Colonic mucosa (tissue), 4 donors: Measurements from ENCODE around the gene CTBP1. TPM values are rescaled to one million over a fixed set of nuclear protein-coding genes. Genes with fewer than 3 reads are reported as not detected.

Experiments
- DNase-seq: peaks from one replicate; pipeline ENCODE4 v3.0.0-alpha.2; 2020
- H3K27ac ChIP-seq: fragments of 200-600 bp; one replicate; pipeline ENCODE4 v1.8.0; 2021
- H3K27me3 ChIP-seq: fragments of 200-600 bp; one replicate; pipeline ENCODE4 v1.8.0; 2021
- H3K36me3 ChIP-seq: fragments of 200-600 bp; one replicate; pipeline ENCODE4 v1.8.0; 2021
- H3K4me1 ChIP-seq: fragments of 200-600 bp; one replicate; pipeline ENCODE4 v1.8.0; 2021; ENCODE audit warnings: mild to moderate bottlenecking
- H3K4me3 ChIP-seq: fragments of 200-600 bp; one replicate; pipeline ENCODE4 v1.8.0; 2021
- H3K9ac ChIP-seq, 2 donors: one replicate each; pipeline ENCODE4 v1.7.0; 2013; ENCODE audit warnings: control low read depth in 2 of 2, low read depth in 2 of 2, low read length in 2 of 2
- H3K9me3 ChIP-seq: fragments of 200-600 bp; one replicate; pipeline ENCODE4 v1.8.0; 2021
- intact Hi-C: fragments of 100-400 bp; cut with DNase I; formaldehyde crosslinking; loops from one replicate; pipeline ENCODE4 v1.14.1; 2022
- total RNA-seq, 2 donors: library from RNA; stranded (reverse); fragmentation: NEBNext Ultra II Directional in 1 of 2; extraction: Animal tissue kit (Norgen Biotek cat#: 25700) in 1 of 2; gene quantifications; one replicate each; pipeline ENCODE4 v1.2.1, GENCODE V29; 2021
- TF ChIP-seq, protein P1 (sequence below): fragments of 200-600 bp; IDR thresholded peaks from one replicate; pipeline ENCODE4 v1.8.0; 2022; ENCODE audit warnings: antibody characterized with exemption, mild to moderate bottlenecking
- donor health status: healthy.
- donor health status: DM: no; HTN: no; CAD: no.
- donor health status: DM: no; HTN: no; CAD: no.

CTBP1 gene
- total RNA-seq, 2 donors from 2014 or later = 137 to 200 TPM

DNA sequence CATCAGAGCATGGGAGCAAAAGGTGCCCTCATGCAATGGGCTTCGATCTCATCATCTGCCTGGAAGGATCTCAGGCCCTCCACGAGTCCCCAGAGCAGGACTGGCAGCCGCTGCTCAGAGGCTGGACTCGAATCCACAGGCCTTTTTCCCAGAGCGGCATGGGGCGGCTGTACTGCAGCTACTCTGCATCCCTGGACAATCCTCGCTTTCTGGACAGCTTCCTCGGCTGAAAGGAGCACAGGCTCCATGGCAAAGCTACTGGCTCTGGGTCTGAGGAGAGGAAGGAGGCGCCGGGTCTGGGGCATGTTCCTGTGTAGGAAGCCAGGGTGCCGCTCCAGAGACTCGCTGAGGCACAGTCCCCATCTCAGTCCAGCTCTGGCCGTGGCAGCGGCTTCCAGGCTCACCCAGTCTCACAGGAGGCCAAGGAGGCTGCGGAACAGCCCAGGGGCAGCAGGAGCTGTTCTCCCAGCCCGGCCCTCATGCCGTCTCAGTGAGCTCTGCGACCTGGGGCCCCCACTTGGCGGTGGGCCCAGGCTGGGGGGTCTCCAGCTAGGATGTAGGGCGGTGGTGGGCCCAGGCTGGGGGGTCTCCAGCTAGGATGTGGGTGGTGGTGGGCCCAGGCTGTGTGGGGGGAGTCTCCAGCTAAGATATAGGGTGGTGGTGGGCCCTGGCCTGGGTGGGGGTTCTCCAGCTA lies 73.8 kb downstream of the CTBP1 start:
- intact Hi-C loops = no loop called here
- no peak overlapping the region for H3K4me3 ChIP-seq
- H3K27me3 ChIP-seq = peaks cover 32% of the 10 kb centered on the region
- H3K36me3 ChIP-seq = no peaks in the 10 kb centered on the region
- peak overlapping the region in 1 of 2 donors; percentile 19 for H3K9ac ChIP-seq
- no peak overlapping the region for H3K27ac ChIP-seq
- DNase-seq = no peak
- H3K9me3 ChIP-seq = no peaks in the 10 kb centered on the region
- TF ChIP-seq, protein P1, sequence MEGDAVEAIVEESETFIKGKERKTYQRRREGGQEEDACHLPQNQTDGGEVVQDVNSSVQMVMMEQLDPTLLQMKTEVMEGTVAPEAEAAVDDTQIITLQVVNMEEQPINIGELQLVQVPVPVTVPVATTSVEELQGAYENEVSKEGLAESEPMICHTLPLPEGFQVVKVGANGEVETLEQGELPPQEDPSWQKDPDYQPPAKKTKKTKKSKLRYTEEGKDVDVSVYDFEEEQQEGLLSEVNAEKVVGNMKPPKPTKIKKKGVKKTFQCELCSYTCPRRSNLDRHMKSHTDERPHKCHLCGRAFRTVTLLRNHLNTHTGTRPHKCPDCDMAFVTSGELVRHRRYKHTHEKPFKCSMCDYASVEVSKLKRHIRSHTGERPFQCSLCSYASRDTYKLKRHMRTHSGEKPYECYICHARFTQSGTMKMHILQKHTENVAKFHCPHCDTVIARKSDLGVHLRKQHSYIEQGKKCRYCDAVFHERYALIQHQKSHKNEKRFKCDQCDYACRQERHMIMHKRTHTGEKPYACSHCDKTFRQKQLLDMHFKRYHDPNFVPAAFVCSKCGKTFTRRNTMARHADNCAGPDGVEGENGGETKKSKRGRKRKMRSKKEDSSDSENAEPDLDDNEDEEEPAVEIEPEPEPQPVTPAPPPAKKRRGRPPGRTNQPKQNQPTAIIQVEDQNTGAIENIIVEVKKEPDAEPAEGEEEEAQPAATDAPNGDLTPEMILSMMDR = no peak
- H3K4me1 ChIP-seq = peaks cover 17% of the 10 kb centered on the region

DNA sequence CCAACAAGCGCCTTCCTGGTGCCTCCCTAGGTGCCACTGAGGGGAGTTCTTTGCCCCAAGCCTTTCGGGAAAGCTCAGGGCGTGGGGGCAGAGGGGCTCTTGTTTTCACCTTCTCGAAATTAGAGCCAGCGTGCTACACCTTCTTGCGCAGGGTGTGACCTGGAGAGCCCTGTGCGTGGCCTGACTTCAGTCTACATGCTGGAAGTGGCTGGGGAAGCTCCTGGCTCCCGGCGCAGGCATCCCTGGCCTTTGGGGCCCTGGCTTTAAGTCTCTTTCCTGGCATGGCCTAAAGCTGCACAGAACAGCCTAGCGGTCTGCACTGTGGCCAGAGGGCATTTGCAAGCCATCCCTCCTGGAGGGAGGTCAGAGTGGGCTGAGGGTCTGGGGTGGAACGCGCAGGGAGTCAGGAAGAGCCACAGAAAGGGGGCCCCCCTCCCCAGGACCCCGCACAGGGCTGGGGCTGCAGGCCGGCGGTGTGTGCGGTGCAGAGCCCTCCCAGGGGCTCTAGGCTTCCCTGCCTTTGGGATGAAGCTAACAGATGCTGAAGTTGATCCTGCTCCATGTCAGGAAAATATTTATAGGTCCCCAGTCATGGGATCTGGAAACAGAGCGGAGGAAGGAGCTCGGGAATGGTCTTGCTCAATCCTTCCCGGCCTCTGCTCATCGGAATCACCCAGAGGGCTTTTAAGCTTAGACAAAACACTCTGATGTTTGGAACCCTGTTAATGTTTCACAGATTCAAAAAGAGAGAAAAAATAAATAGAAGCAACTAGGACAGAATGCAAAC lies 75.8 kb downstream of the CTBP1 start:
- peaks cover 32% of the 10 kb centered on the region for H3K27me3 ChIP-seq
- intact Hi-C loops = no loop called here
- TF ChIP-seq, protein P1 = no peak
- peaks cover 21% of the 10 kb centered on the region for H3K4me1 ChIP-seq
- H3K36me3 ChIP-seq = no peaks in the 10 kb centered on the region
- no peak overlapping the region for H3K4me3 ChIP-seq
- peak; percentile 28 for DNase-seq
- H3K9me3 ChIP-seq = no peaks in the 10 kb centered on the region
- H3K27ac ChIP-seq = peak overlapping the region; percentile 50
- no peak overlapping the region for H3K9ac ChIP-seq

DNA sequence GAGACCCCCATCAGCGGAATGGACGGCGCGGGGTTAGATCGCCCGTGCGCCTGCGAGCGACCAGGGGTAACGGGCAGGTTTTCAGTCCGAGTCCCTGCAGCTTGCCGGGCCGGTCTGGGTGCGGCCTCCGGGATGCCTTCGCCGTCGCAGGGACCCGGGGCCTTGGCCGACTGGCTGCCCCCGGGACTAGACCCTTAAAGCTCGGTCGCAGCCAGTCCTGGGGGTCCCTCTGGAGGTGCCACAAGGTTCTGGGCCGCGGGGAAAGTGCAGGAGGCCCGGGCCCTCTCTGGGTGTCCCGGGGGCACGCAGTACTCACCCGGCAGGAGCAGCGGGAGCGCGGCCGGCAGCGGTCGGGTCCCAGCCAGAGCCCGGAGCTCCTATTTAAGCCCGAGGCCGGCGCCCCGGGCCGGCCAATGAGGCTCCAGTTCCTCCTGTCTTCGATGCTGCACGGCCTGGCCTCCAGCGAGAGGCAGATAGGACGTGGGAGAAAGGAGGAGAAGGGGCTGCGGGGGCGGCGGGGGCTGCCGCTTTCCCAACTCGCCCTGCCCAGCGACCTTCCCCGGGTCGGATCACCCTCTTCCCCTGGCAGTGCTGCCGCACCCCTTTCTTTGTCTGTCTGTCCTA lies 76.6 kb downstream of the CTBP1 start, which contains the start of gene SPON2:
Gene SPON2 (minus strand): TSS at position 356 of the 624 bp plus-strand sequence.
- peaks cover 32% of the 10 kb centered on the region for H3K27me3 ChIP-seq
- DNase-seq = no peak
- TF ChIP-seq, protein P1 = no peak
- peak within 1 kb of the TSS in 1 of 2 donors; percentile 65 for H3K9ac ChIP-seq
- H3K4me1 ChIP-seq = peaks cover 26% of the 10 kb centered on the region
- peak within 1 kb of the TSS; percentile 30 for H3K4me3 ChIP-seq
- intact Hi-C loops = no loop called here
- H3K36me3 ChIP-seq = no peaks in the 10 kb centered on the region
- peak within 1 kb of the TSS; percentile 50 for H3K27ac ChIP-seq
- H3K9me3 ChIP-seq = no peaks in the 10 kb centered on the region

DNA sequence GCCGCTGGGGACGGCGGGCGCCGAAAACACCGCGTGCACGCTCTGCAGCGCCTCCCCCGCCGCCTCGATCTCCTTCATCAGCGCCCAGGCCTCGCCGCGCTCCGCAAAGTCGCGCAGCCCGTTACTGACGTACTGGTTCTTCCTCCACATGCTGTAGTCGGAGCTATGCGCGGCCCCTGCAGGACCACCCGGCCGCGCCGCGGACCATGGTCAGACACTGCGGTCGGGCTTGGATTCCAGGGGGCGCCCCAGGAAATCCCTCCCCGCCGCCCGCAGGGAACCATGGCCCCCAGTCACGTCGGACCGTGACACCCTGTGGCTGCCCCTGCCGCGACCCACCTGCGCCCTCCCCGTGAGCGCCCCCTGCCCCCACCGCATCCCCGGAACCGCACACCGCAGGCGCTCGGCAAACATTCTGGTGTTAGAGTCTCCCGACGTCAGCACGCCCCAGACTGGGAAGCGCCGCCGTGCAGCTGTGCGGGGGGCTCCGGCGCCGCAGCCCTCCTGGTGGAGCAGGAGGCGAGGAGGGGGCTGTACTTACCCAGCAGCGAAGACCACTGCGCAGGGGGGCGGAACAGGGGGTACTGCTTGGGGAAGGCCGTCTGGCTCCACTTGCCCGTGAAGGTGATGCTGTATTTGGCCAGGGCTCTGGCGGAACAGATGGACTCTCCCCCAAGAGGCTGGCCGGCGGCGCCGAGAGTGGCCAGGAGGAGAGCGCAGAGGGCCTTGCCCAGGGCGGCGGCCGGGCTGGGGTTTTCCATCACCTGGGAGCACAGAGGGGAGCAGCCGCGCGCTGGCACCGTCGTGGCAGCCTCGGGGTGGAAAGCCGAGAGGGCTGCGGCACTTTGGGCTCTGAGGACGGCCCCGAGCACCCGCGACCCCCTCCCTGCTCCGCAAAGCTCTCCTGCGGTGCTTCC lies 77.4 kb downstream of the CTBP1 start:
- no peak overlapping the region for H3K27ac ChIP-seq
- peak overlapping the region; percentile 30 for H3K4me3 ChIP-seq

More for the DNA sequence above, 77.4 kb downstream of the CTBP1 start:
- TF ChIP-seq, protein P1 = no peak
- peaks cover 32% of the 10 kb centered on the region for H3K27me3 ChIP-seq
- peak overlapping the region in 1 of 2 donors; percentile 65 for H3K9ac ChIP-seq
- H3K4me1 ChIP-seq = peaks cover 26% of the 10 kb centered on the region
- H3K36me3 ChIP-seq = no peaks in the 10 kb centered on the region
- peak; percentile 27 for DNase-seq
- H3K9me3 ChIP-seq = no peaks in the 10 kb centered on the region
- intact Hi-C loops = no loop called here
